ENCODE data around the gene PCGF3. TPM values are rescaled to one million over a fixed set of nuclear protein-coding genes. Genes with fewer than 3 reads are reported as not detected.
"Not testable (repeated sequence)": the region's sequence is repeated elsewhere in the genome, so short reads cannot be mapped to it uniquely, and the experiment has no call there.

PCGF3 gene
- total RNA-seq, 1 experiment from 2014 or later = 22.7 TPM

- in situ Hi-C loops (cut with HindIII; ENCODE audit: low pct_unique_long_range_greater_than_20kb, low sequenced_read_pairs) = no loop called here
- no peak for DNase-seq (ENCODE audit: low read depth, low spot score)
Observed at GRCh38 chr4:777520-778262, 72.1 kb downstream of the PCGF3 start.

GRCh38 chr4:779555-779954 is 73.9 kb downstream of the PCGF3 start:
- in situ Hi-C loops (cut with HindIII; ENCODE audit: low pct_unique_long_range_greater_than_20kb, low sequenced_read_pairs) = no loop called here

GRCh38 chr4:780255-780654 is 74.6 kb downstream of the PCGF3 start:
- in situ Hi-C loops (cut with HindIII; ENCODE audit: low pct_unique_long_range_greater_than_20kb, low sequenced_read_pairs) = not testable (repeated sequence)

More at GRCh38 chr4:779555-779954, 73.9 kb downstream of the PCGF3 start:
- no peak for DNase-seq (ENCODE audit: low read depth, low spot score)

GRCh38 chr4:780716-781492 is 75.3 kb downstream of the PCGF3 start:
- in situ Hi-C loops (cut with HindIII; ENCODE audit: low pct_unique_long_range_greater_than_20kb, low sequenced_read_pairs) = no loop called here
- DNase-seq (ENCODE audit: low read depth, low spot score) = no peak

More at GRCh38 chr4:780255-780654, 74.6 kb downstream of the PCGF3 start:
- DNase-seq (ENCODE audit: low read depth, low spot score) = not testable (repeated sequence)

GRCh38 chr4:781493-782216 is 76.0 kb downstream of the PCGF3 start:
- peak; percentile 98 for DNase-seq (ENCODE audit: low read depth, low spot score)
- in situ Hi-C loops (cut with HindIII; ENCODE audit: low pct_unique_long_range_greater_than_20kb, low sequenced_read_pairs) = no loop called here

GRCh38 chr4:784401-785331 is 79.0 kb downstream of the PCGF3 start:
- in situ Hi-C loops (cut with HindIII; ENCODE audit: low pct_unique_long_range_greater_than_20kb, low sequenced_read_pairs) = no loop called here
- DNase-seq (ENCODE audit: low read depth, low spot score) = no peak

GRCh38 chr4:785332-786073 is 79.9 kb downstream of the PCGF3 start:
- in situ Hi-C loops (cut with HindIII; ENCODE audit: low pct_unique_long_range_greater_than_20kb, low sequenced_read_pairs) = no loop called here
- DNase-seq (ENCODE audit: low read depth, low spot score) = no peak

GRCh38 chr4:786074-786741 is 80.6 kb downstream of the PCGF3 start:
- in situ Hi-C loops (cut with HindIII; ENCODE audit: low pct_unique_long_range_greater_than_20kb, low sequenced_read_pairs) = no loop called here
- no peak for DNase-seq (ENCODE audit: low read depth, low spot score)

- DNase-seq (ENCODE audit: low read depth, low spot score) = no peak
- in situ Hi-C loops (cut with HindIII; ENCODE audit: low pct_unique_long_range_greater_than_20kb, low sequenced_read_pairs) = no loop called here
Observed at GRCh38 chr4:786861-787300, 81.2 kb downstream of the PCGF3 start.

- DNase-seq (ENCODE audit: low read depth, low spot score) = no peak
Observed at GRCh38 chr4:787561-787981, 81.9 kb downstream of the PCGF3 start.

GRCh38 chr4:788006-788635 is 82.5 kb downstream of the PCGF3 start:
- DNase-seq (ENCODE audit: low read depth, low spot score) = no peak
- in situ Hi-C loops (cut with HindIII; ENCODE audit: low pct_unique_long_range_greater_than_20kb, low sequenced_read_pairs) = no loop called here

More at GRCh38 chr4:787561-787981, 81.9 kb downstream of the PCGF3 start:
- in situ Hi-C loops (cut with HindIII; ENCODE audit: low pct_unique_long_range_greater_than_20kb, low sequenced_read_pairs) = no loop called here

- in situ Hi-C loops (cut with HindIII; ENCODE audit: low pct_unique_long_range_greater_than_20kb, low sequenced_read_pairs) = no loop called here
- DNase-seq (ENCODE audit: low read depth, low spot score) = no peak
Observed at GRCh38 chr4:788636-789297, 83.1 kb downstream of the PCGF3 start.

GRCh38 chr4:789571-790465 is 84.2 kb downstream of the PCGF3 start:
- DNase-seq (ENCODE audit: low read depth, low spot score) = no peak
- in situ Hi-C loops (cut with HindIII; ENCODE audit: low pct_unique_long_range_greater_than_20kb, low sequenced_read_pairs) = no loop called here

GRCh38 chr4:790466-790820 is 84.8 kb downstream of the PCGF3 start:
- DNase-seq (ENCODE audit: low read depth, low spot score) = no peak
- in situ Hi-C loops (cut with HindIII; ENCODE audit: low pct_unique_long_range_greater_than_20kb, low sequenced_read_pairs) = no loop called here

Measured in SK-MEL-5 (cell line).